Activated T-helper 9 cell treated with anti-CD3 and anti-CD28 coated beads, Interleukin-2, amount 50 U/mL, for 16 hours (primary cell): ENCODE results near the gene TSPAN1.

ENCODE experiments used
- DNase-seq: peaks from one replicate; pipeline ENCODE4 v3.0.0-alpha.2; 2020; ENCODE audit warnings: low read depth

TSPAN1 gene

DNA sequence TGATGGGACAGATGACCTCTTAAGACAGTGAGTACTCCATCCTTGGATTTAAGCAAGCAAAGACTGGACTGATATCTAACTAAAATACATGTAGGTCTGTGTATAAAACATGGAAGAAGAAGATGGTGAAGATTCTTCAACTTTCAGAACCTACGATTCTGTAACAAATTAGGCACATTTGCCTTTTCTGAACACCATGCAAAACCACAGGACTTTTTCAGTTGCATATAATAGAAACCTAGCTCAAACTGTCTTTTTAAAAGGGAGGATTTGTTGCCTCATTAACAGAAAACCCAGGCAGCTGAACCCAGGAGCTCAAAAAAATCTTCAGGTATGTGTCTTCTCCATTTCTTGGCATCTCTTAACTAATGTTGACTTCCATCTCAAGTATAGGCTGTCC, 14.7 kb upstream of the TSPAN1 start:
- DNase-seq: no peak

DNA sequence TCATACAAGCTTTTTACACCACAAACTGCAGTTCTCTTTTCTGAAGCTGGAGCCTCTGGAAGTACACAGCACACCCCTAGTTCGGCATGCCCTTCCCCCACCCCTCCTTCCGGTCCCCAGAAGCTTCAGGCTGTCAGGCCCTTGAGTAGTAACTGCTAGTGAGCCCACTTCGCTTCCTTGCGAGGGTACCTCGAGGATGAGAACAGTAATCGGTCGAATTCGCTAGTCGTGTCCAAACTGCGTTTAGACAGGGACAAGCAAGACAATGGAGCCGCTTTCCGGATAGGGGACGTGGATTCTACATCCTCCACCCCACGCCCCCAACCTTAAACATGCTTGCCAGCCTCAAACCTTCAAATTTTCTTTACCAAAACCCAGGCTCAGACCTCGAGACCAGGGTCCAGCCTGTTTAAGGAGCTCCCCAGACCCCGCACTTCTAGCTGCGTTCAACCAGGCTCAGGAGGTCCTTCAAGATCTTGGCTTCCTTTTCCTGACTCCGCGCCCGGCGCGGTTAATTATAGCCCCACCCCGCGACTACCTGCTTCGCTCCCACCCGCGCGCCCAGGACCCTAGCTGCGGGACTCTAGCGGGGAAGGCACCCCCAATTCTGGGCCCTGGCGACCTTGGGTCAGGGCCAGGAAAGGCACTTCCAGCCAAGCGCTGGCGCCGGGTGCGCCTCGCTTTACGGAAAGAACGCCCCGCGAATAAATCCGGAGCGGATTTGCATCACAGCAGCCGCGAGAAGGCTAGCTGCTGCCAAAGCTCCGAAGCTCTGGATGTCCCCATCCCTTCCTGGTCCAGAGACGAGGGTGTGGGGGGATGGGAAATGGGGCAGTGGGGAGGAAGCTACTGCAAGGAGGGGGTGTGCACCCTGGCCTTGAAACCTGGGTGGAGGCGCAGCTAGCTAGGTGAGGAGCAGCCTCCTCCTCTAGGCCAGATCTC, 8.1 kb upstream of the TSPAN1 start:
- peak; percentile 5 for DNase-seq

DNA sequence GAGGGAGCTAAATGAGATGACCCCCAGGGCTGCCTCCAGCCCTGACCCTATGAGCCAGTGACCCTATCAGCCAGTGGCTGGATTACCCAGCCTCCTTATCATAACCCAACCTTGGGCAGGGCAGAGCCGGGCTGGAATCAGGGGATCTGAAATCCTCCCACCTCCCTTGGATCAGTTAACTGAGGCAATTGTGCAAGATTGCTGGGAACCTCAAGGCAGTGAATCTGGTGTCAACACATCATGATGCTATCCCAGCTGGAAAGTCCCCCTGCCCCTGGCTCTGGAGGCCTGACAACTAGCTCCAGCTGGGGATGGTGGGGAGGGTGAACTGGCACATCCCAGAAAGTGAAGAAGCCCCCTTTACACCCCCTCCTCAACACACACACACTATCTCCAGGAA, 6.4 kb upstream of the TSPAN1 start:
- no peak for DNase-seq

DNA sequence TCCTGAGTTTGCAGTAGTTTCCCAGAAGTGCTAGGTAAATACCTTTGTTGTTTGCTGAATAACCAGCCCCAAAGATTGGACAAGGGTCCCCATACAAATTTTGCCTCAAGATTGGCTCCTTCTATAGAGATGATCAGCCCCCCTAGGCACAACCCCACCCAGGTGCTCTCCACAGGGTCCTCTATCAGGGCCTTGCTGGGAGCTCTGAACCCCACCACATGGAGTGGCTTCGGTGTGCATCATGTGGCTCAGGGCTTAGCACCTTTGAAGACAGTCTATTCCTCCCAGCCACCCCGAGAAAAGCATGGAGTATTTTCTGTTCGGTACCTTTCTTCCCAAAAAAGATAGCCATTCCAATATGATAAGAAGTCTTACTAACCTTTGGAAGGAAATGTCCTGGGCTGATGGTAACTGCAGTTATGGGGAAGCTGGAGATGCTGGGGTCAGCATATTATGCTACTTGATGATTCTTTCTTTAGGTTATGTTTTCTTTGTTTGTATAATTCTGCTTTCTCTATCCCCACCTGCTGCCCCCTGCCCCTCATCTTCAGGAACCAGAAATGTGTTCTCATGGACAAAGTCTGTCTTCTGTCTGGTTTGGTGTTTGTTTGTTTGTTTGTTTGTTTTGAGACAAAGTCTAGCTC, 5.0 kb upstream of the TSPAN1 start:
- no peak for DNase-seq

DNA sequence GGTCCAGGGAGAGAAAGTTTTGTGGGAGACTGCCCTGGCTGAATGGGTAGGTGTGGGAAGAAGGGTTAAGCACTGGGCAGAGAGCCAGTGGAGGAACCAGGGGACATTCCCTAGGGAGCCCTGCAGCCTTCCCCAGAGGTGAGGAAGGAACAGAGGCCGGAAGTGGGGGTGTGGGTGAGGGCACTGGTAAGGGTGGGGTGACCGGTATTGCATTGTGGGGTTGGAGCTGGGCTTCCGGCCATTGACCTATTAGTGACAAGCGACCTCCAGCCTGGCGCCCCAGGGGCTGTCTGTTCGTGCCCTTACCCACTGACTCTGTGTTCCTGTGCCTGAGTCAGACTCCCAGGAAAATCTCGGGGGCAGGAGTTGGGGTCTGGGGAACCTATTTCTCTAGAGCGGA, 3.5 kb upstream of the TSPAN1 start:
- no peak for DNase-seq

DNA sequence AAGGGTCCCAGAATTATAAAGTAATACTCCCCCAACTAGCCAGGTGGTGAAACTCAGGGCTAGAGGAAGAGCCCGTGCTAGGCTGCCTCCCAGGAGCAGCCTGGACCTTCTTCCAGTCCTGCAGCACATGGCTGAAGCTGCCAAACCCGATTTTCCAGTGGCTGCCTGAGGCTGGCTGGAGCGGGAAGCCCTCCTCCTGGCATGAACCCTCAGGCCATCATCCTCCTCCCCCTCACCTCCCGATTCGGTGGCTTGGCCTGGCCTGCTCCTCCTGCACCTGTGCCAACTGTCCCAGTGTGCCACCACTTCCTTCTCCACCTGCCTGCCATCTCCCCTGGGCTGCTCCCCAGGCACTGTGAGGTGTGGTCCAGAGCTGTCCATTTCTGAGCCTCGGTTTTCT, 3.0 kb upstream of the TSPAN1 start:
- DNase-seq: no peak

DNA sequence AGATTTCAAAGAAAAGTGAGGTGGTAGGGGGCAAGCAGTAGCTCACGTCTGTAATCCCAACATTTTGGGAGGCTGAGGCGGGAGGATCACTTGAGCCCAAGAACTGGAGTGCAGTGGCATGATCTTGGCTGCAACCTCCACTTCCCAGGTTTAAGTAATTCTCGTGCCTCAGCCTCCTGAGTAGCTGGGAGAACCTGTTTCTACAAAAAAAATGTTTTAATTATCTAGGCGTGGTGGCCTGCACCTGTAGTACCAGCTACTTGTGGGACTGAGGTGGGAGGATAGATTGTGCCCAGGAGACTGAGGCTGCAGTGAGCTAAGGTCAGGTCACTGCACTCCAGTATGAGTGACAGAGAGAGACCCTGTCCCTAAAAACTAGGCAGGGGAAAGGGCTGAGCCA, 2.6 kb upstream of the TSPAN1 start:
- DNase-seq: no peak

DNA sequence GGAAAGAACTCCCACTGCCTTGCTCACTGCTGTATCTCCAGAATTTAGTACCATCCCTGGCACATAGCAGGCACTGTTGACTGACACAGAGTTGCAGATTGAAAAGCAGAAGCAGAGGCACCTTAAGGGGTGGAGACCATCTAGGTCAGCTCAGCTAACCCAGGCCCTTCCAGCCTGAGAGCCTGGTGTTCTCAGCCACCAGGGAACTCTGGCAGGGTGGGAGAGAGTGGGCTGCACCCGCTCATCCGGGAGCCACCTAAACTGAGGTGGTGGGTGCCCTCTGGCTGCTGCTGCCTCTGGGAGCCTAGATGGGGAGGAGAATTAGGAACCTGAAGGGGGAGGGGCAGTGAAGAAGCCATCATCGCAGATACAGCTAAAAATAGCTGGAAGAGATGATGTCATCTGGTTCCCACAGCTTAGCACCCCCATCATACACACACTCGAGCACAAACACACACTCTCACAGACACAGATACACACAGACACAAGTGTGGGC, 1.5 kb upstream of the TSPAN1 start:
- no peak for DNase-seq

DNA sequence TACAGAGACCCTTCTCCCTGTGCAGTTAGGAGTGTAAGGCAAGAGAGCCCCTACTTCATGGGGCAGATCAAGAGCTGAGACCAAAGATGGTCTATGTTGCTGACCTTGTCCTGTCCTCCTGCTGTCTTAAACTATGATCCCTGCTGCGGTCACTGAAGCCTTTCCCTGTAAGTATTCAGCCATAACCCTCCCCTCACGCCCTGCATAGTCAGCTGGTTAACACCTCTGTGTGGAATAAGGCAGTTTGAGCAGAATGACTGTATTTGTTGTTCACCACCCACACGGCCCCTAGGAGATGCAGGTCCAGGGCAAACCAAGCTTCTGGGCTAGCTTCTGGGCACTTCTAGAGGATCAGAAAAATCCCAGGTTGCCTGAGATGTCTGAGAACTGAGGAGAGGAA, 356 bp downstream of the TSPAN1 start:
- DNase-seq: no peak

DNA sequence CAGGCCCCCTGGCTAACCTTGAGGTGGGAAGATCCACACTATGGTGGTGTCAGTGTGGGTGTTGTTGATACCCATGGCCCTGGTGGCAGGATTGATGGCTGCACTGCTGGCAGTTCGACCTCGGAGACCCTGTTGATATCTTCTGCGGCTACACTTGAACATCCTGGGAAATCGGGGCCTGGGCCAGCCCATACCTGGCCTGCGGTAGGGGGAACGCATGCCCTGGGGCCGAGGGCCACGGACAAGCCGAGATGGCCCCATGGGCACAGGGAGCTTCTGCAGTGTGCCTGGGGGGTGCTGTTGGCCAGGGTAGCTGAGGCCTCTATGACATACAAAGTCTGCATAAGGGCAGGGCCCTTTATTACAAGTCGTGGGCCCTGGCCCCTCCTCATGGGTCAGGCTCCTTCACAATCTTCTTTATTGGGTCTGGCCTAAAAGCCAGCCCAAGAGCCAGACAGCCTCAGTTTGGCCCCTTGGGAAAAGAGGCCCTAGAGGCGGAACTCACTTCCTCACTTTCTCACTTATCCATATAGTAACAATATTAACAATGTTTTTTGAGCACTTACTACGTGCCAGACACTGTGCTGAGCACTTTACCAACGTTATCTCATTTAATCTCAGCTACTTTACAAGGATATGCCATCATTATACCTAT, 1.5 kb downstream of the TSPAN1 start, which contains the start of gene P3R3URF:
Gene P3R3URF, minus strand, starts transcription at position 278 of the 655 bp plus-strand sequence. Its CDS starts 17 bp downstream, at position 261.
- no peak for DNase-seq

DNA sequence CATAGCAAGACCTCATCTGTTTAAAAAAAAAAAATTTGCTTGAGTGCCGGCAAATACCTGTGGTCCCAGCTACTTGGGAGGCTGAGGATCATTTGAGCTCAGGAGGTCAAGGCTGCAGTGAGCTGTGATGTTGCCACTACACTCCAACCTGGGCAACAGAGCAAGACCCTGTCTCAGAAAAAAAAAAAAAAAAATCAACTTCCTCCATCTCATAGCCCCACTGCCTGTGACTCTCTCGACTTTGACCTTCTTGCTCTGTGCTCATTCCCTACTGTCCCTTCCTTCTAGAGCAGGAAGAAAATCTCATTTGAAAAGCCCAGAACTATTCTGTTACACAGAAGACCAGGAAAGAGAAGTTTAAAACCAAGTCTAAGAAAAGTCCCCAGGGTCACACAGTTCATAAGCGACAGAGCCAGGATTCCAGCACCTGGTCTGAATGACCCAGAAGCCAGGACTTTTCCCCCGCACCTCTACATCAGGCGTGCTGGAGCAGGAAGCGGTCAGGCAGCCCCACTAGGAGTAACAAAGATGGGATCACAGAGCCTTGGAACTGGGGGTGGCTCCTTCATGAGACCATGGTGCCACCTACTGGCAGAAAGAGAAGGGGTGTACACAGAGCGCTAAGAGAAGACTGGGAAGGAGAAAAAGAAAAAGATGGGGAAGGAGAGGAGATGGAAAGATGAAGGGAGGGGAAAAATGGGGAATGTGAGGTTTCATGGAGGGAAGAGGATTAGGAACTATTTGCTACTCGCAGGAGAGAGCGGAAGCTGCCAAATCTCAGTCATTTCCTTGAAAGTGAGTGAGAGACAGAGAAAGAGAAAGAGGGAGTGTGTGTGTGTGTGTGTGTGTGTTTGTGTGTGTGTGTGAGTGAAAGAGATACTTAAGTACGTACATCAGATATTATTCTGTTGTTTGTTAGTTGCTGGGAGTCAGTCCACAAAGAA, 4.5 kb downstream of the TSPAN1 start:
- peak; percentile 34 for DNase-seq

DNA sequence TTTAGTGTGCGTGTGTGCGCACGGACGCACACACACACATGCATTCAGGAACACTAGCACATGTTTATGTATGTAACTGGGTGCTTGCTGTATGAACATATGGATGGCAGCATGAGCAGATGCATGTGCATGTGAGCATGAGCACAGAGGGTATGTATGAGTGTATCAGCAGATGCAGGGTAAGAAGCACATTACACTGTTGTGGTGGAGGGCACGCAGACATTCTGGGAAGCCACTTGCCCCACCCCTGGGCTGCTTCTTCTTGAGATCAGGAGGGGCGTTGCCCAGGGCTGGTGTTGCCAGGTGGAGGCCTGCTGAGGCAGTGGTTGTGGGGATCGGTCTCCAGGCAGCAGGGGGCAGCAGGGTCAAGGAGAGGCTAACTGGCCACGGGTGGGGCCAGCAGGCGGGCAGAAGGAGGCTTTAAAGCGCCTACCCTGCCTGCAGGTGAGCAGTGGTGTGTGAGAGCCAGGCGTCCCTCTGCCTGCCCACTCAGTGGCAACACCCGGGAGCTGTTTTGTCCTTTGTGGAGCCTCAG, 5.3 kb downstream of the TSPAN1 start:
- DNase-seq: no peak

DNA sequence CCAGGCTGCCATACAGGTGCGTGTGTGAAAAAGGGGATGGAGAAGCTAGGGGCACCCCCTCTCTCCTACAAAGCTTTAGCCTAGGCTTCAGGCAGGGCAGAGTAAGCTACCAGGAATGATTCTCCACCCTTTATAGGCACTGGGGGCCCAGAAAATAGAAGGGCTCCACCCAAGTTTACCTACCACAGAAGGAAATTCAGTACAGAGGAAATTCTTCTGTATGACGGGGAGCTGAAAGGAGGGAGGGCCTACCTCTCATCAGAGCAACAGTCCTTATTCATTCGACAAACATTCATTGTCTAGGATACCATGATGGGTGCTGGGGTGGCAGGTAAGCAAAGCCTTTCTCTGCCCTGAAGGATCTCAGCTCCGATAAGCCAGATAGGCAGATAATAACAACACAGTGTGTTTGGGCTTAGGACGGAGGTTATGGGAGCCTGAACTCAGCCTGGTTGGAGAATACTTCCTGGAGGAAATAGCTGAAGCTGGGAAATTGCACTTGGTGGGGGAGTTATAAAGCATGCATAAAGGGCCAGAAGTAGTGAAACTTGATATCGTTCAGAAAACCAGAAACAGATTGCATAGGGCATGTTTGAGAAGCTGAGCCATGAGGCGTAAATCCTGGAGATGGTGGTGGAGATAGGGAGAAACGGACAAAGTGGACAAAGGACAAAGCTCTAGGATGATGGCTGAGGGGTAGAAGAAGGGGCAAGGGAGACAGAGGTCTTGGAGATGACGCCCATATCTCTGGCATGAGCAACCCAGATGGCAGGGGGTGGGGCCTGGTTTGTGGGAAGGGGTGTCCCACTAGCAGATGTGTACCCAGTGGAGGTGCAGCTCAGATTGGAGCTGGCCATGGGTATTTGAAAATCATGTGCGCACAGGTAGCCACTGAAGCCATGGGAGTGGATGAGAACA, 6.7 kb downstream of the TSPAN1 start:
- no peak for DNase-seq

DNA sequence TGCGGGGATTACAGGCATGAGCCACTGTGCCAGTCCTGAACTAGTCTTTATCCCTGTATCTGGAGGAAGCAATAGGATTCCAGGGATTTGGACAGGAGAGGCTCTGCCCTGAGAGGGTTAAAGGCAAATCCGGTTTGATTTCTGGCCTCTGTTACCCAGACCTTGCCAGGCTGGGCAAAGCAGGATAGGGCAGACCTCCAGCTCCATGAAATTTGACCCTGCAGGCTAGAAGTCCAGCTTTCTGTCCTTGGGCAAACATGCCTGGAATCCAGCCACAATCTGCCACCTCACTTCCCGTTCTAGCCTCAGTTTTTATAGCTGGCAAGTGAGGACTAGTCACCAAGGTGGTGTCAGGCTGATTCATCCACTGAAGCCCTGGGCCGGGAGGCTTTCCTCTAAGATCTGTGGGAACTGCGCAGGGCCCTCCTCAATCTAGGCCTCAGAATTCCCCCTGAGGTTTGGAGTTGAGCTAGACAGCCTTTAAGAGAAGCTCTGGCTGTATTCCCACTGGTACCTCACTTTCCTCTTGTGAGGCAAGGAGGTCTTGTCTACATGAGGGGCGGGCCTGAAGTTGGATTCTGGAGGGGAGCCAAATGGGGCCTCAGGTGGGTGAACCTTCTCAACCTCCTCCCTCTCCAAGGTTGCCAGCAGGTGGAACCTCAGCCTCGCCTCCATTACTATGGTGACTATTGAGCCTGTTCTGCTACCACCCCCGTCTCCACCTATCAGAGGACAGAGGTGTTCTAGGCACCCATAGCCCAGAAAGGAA, 8.4 kb downstream of the TSPAN1 start:
- no peak for DNase-seq

DNA sequence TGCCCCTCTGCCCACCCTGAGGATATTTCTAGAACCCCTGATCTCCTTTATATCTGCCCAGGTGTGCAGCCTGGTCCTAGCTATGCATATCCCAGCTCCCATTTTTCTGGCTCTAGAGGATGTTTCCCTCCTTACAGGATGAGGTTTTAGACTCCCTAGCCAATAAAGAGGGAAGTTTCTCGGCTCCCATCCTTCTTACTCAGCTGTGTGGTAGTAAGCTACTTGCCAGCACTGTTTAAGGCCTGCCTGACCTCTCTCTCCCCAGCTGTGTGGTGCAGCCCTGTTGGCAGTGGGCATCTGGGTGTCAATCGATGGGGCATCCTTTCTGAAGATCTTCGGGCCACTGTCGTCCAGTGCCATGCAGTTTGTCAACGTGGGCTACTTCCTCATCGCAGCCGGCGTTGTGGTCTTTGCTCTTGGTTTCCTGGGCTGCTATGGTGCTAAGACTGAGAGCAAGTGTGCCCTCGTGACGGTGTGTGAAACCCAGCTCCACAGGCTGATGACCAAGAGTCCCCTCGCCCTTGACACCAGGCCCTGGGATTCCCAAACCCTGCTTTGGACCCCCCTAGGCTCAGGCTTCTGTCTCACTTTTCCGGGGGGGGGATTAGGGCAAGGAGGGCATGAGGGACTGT, 9.2 kb downstream of the TSPAN1 start:
- DNase-seq: no peak

DNA sequence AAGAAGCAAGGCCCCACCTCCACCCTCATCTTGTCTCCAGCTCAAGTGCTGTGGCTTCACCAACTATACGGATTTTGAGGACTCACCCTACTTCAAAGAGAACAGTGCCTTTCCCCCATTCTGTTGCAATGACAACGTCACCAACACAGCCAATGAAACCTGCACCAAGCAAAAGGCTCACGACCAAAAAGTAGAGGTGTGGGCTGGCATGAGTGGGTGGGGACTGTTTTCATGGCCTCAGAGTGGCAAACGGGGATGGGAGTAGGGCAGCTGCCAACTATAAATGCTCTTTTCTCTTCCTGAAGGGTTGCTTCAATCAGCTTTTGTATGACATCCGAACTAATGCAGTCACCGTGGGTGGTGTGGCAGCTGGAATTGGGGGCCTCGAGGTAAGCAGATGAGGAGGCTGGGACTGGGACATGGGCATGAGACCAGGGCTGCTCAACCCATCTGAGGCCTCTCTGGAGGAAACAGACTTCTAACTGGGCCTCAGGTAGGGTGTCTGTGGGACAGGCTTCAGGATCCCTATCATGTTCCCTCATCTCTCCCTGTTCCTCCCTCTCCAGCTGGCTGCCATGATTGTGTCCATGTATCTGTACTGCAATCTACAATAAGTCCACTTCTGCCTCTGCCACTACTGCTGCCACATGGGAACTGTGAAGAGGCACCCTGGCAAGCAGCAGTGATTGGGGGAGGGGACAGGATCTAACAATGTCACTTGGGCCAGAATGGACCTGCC, 10.2 kb downstream of the TSPAN1 start:
- DNase-seq: peak; percentile 34

DNA sequence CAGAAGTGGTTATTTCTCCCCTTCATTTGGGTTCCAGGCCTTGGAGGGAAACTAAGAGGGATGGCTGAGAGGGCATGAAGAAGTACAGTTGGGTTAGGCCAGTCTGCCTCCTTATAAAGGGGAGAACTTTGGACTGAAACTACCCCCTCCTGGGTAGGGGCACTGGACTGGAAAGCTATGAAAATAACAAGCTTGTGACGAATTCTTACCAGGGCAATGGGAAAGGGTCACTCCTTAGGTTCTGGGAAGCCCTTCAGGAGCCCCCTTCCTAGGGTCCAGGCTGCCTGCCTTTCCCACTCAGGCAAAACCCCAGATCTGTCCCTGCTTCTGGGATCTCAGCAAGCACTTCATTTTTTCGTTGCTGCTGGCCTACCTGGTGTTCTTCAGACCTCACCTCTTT, 11.2 kb downstream of the TSPAN1 start:
- no peak for DNase-seq
